Karpas-422 (cell line): ENCODE data around the gene TBC1D17. TPM values are rescaled to one million over a fixed set of nuclear protein-coding genes. Genes with fewer than 3 reads are reported as not detected.
A peak's percentile ranks its signal among the peaks of the same experiment; 100 is the strongest.
"Not testable (repeated sequence)": the region's sequence is repeated elsewhere in the genome, so short reads cannot be mapped to it uniquely, and the experiment has no call there.

Source experiments
- DNase-seq: peaks from one replicate; pipeline ENCODE4 v3.0.0-alpha.2; 2015
- H2AFZ ChIP-seq: fragments of 200-600 bp; sonication (generic); 2 replicates; pipeline ENCODE4 v1.6.1; 2014; ENCODE audit warnings: antibody characterized with exemption, low read length, mixed read lengths
- H3K27ac ChIP-seq: fragments of 200-600 bp; sonication (generic); 2 replicates; pipeline ENCODE4 v1.5.1; 2014; ENCODE audit warnings: mild to moderate bottlenecking, low read length, moderate library complexity
- H3K27me3 ChIP-seq: fragments of 200-600 bp; sonication (generic); 2 replicates; pipeline ENCODE4 v1.6.1; 2014; ENCODE audit warnings: low read length, mixed read lengths
- H3K36me3 ChIP-seq: fragments of 200-600 bp; sonication (generic); 2 replicates; pipeline ENCODE4 v1.6.1; 2014; ENCODE audit warnings: low read length, mixed read lengths; ENCODE audit not compliant: insufficient read depth
- H3K4me1 ChIP-seq: fragments of 200-600 bp; sonication (generic); 2 replicates; pipeline ENCODE4 v1.6.1; 2014; ENCODE audit warnings: mild to moderate bottlenecking, low read length, mixed read lengths
- H3K4me2 ChIP-seq: fragments of 200-600 bp; sonication (generic); 2 replicates; pipeline ENCODE4 v1.6.1; 2014; ENCODE audit warnings: low read length, low read depth, mild to moderate bottlenecking; ENCODE audit not compliant: poor library complexity, severe bottlenecking
- H3K4me3 ChIP-seq: fragments of 200-600 bp; sonication (generic); 2 replicates; pipeline ENCODE4 v1.5.1; 2014; ENCODE audit warnings: mild to moderate bottlenecking, antibody characterized with exemption, low read length, mixed read lengths
- H3K79me2 ChIP-seq: fragments of 200-600 bp; sonication (generic); 2 replicates; pipeline ENCODE4 v1.6.1; 2014; ENCODE audit warnings: mild to moderate bottlenecking, low read length, mixed read lengths
- H3K9ac ChIP-seq: fragments of 200-600 bp; sonication (generic); 2 replicates; pipeline ENCODE4 v1.6.0; 2014; ENCODE audit warnings: low read length
- H3K9me2 ChIP-seq: fragments of 200-600 bp; sonication (generic), shearing (Covaris generic); replicated peaks from 2 replicates; pipeline ENCODE4 v1.6.0; 2014; ENCODE audit warnings: mild to moderate bottlenecking, low read length, moderate library complexity; ENCODE audit not compliant: insufficient read depth
- H3K9me3 ChIP-seq: fragments of 300-700, 200-600 bp; sonication (generic); 2 replicates; pipeline ENCODE4 v1.6.1; 2014; ENCODE audit warnings: low read length, mixed read lengths
- H4K20me1 ChIP-seq: fragments of 200-600 bp; sonication (generic); 2 replicates; pipeline ENCODE4 v1.6.1; 2014; ENCODE audit warnings: mild to moderate bottlenecking, antibody characterized with exemption, low read length, low read depth; ENCODE audit not compliant: insufficient read depth
- total RNA-seq: library from RNA; depleted of rRNA; stranded (reverse); fragments of >200 nt; shearing (Covaris generic); gene quantifications from 2 replicates; pipeline ENCODE4 v1.2.3, GENCODE V29; 2014; ENCODE audit warnings: low replicate concordance

The TBC1D17 gene
- total RNA-seq, 1 experiment from 2014 or later = 13.6 TPM

DNA sequence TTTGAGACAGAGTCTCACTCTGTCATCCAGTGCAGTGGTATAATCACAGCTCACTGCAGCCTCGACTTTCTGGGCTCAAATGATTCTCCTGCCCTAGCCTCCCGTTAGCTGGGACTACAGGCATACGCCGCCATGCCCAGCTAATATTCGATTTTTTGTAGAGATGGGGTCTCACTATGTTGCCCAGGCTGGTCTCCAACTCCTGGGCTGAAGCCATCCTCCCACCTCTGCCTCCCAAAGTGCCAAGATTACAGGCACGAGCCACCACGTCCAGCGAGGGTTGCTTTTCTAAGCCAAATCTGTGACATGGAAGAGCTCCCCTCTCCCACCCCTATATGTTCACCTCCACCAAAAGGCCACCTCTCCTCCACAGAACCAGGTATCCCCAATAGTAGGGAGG, 40.6 kb downstream of the TBC1D17 start:
- H3K4me2 ChIP-seq = no peak overlapping the region
- H3K4me3 ChIP-seq = no peak overlapping the region
- peaks cover 7% of the 10 kb centered on the region for H3K4me1 ChIP-seq
- peaks cover 45% of the 10 kb centered on the region; the same call in 1 of the 2 replicates for H4K20me1 ChIP-seq
- no peaks in the 10 kb centered on the region for H3K27me3 ChIP-seq
- H3K9ac ChIP-seq = no peak overlapping the region
- H3K9me2 ChIP-seq = no peaks in the 10 kb centered on the region
- no peak overlapping the region for H3K27ac ChIP-seq
- no peaks in the 10 kb centered on the region for H3K9me3 ChIP-seq
- H2AFZ ChIP-seq = no peak overlapping the region
- DNase-seq = no peak
- H3K79me2 ChIP-seq = peaks cover 54% of the 10 kb centered on the region
- H3K36me3 ChIP-seq = peaks cover 48% of the 10 kb centered on the region

DNA sequence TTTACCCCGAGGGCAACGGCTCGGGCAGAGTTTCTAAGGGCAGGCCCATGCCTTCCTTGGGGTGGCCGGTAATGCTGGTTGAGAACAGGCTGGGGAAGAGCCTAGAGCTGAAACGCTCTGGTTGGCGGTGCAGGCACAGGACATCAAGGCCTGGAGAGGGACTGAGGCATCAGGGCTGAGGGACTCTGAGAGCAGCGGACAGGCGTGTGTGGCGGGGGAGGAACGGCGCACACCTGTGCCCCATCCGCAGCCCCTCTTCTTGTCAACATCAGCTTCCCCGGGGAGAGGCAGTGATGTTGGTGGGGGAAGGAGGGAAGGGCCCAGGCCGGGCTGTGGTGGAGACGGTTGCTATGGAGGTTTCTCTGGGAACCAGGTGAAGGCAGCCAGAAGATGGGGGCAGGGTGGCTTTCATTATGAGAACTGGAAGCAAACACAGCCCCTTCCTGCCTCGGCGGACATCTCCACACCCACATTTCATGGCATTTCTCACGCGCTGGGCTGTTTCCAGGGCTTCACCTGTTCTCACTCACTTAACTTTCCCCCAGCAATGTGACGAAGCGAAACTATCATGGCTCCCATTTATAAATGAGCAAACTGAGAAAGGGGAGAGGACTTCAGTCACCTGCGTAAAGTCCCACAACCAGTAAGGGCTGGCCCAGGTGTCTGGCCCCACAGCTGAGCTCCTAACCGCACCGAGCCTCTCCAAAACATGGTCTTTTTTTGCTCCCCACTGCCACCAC, 43.3 kb downstream of the TBC1D17 start:
- Histone ChIP-seq H3K4me3 (no peak overlapping the region), H4K20me1 (peaks cover 23% of the 10 kb centered on the region; the same call in 1 of the 2 replicates), H3K27ac (no peak overlapping the region)

DNA sequence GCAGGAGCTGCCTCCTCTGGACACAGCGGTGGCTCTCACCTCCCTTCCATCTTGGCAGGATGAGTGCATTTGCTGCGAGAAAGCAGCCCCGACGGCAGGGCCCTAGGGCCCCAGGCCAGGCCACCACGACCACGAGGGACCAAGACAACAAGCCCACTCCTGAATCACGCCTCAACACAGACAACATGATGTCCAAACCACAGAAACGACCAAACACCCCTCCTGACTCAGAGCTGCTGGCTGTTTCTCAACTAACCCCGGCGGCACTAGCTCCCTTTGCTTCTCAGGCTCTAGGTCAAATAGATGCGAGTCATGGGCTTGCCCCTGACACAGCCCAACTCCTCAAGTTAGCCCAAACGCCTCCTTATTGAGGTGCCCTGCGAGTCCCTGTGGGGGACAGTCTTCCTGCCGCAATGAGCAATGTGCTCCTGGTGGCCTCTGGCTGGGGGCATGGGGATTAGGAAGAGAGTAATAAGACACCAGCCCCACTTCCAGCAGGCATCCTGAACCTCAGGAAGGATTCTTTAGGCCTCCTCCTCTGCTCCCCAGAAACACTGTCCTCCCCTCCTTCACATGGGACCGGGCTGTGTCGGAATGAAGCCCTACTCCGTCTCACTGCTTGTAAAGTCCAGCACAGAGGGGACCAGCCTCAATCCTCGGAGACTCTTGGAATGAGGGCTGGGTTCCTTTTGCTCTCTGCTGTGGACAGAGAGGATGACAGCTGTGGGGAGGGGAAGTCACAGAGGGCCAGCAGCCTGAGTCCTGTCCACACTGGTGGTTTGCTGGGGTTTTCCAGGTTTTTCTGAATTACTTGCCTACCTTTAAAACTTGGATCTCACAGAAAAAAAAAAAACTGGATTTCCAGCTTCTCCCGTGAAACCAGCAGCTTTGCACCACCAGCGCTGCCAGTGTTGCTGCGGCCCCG, 44.6 kb downstream of the TBC1D17 start:
- Histone ChIP-seq H2AFZ (no peak overlapping the region), H3K4me1 (peaks cover 41% of the 10 kb centered on the region), H3K9me2 (no peaks in the 10 kb centered on the region), H3K36me3 (peaks cover 30% of the 10 kb centered on the region), H3K9ac (peak overlapping the region; percentile 68; the same call in 1 of the 2 replicates), H3K79me2 (peaks cover 83% of the 10 kb centered on the region), H3K27ac (peak overlapping the region; percentile 91), H3K9me3 (no peaks in the 10 kb centered on the region), H3K27me3 (no peaks in the 10 kb centered on the region), H3K4me3 (no peak overlapping the region), H3K4me2 (no peak overlapping the region), H4K20me1 (peaks cover 18% of the 10 kb centered on the region; the same call in 1 of the 2 replicates)
- DNase-seq = no peak

More for the DNA sequence above, 43.3 kb downstream of the TBC1D17 start:
- Histone ChIP-seq H2AFZ (no peak overlapping the region), H3K36me3 (peaks cover 30% of the 10 kb centered on the region), H3K9me2 (no peaks in the 10 kb centered on the region), H3K4me1 (peaks cover 33% of the 10 kb centered on the region), H3K27me3 (no peaks in the 10 kb centered on the region), H3K9me3 (no peaks in the 10 kb centered on the region), H3K4me2 (no peak overlapping the region), H3K9ac (no peak overlapping the region), H3K79me2 (peaks cover 75% of the 10 kb centered on the region)
- DNase-seq = no peak

DNA sequence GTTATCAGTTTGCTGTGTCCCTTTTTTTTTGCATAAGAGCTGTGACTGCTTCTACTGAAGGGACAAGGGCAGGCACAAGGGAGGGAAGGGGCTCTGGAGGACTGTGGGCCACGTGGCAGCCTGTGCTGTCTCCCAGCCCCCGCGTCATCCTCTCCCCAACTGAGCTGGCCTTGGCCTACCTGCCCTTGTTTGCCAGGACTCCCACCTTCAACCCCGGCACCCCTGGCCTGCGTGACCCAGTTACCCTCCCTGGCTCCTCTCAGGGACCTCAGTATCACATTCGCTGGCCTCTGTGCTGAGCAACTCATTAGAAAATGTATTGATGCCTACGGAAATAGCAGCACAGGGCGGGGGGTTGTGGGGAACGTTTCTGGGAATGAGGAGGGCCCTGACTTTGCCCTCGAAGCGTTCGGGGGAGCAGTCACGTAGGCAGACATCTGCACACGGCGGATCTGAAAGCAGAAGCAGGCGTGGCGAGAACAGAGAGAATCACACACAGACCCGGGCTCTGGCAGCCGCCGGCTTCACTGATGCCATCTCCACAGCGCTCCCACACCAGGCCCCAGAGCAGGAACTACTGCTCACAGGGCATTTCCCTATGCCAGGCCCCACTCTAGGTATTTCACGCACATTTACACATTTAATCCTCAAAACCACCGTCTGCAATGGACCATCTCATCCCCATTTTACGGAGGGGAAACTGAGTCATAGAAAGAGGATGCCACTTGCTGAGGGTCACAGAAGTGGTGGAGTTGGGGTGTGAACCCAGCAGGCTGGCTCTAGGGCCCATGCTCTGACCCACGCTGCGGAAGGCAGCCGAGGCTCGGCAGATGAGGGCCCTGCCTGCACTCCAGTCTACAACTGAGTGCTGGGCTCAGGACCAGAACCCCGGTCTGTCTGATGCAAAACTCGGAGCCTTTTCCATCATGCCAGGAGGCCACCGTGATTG, 45.8 kb downstream of the TBC1D17 start:
- Histone ChIP-seq H4K20me1 (0 out of 2 replicates have a peak, but pooled peaks cover 11% of the 10 kb centered on the region), H3K9me3 (no peaks in the 10 kb centered on the region), H3K9ac (peak overlapping the region; percentile 68), H3K27ac (peak overlapping the region; percentile 91), H3K79me2 (peaks cover 88% of the 10 kb centered on the region), H3K4me3 (peak overlapping the region; percentile 52), H3K27me3 (no peaks in the 10 kb centered on the region), H3K4me1 (peaks cover 53% of the 10 kb centered on the region), H3K36me3 (peaks cover 33% of the 10 kb centered on the region), H3K9me2 (no peaks in the 10 kb centered on the region), H3K4me2 (peak overlapping the region; percentile 66), H2AFZ (no peak overlapping the region)
- DNase-seq = no peak

DNA sequence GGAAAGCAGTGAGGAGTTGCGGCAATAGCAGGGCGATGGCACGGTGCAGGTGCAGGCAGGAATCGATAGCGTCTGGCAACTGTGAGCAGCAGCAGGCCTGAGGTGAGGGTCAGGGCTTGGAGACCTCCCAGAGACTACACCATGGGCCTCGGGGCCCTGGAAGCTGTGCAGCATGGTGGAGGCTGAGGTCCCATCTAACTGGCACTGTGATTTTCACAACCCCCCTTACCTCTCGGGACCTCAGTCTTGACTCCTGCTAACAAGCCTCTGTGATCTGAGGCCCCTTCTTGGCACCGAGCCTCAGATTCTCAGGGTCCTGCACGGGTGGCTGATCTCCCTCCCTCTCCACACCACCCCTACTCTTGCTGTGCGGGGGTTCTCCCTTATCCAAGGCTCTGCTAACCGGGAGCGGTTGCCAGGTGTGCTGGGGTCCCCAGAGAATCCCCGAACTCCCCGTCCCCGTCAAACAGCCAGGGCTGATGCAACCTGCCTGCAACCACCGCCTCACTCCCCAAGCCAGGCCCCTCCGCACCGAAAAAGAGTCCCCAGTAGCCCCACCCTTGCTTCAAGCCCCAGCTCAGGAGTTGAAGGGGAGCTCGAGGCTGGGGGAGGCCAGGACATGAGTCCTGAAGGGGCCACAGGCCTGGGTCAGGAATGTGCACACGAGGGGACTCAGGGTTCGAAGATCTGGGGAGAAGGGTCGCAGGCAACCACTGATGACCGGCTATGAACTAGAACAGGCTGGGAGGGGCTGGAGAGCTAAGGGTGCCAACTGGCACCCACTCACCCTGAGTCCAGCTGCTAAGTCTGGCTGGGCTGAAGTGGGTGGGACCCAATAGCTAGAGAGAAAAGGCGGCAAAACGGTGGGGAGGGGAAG, 46.7 kb downstream of the TBC1D17 start:
- peak; percentile 88 for DNase-seq
- Histone ChIP-seq H3K9ac (peak overlapping the region; percentile 68), H3K36me3 (peaks cover 30% of the 10 kb centered on the region), H3K27me3 (no peaks in the 10 kb centered on the region), H3K9me3 (no peaks in the 10 kb centered on the region), H3K27ac (peak overlapping the region; percentile 91), H3K4me3 (peak overlapping the region; percentile 52), H3K79me2 (peaks cover 92% of the 10 kb centered on the region), H2AFZ (no peak overlapping the region), H3K4me1 (peaks cover 56% of the 10 kb centered on the region), H3K4me2 (peak overlapping the region; percentile 66), H3K9me2 (no peaks in the 10 kb centered on the region), H4K20me1 (0 out of 2 replicates have a peak, but pooled peaks cover 7% of the 10 kb centered on the region)

DNA sequence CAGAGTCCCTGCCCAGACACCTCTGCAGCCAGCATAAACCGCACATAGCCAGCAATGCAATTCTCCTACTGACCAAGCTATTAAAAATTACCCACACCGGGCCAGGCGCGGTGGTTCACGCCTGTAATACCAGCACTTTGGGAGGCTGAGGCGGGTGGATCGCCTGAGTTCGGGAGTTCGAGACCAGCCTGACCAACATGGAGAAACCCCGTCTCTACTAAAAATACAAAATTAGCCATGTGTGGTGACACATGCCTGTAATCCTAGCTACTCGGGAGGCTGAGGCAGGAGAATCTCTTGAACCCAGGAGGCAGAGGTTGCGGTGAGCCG, 47.3 kb downstream of the TBC1D17 start:
- not testable (repeated sequence) for H2AFZ ChIP-seq, H4K20me1 ChIP-seq, H3K9me2 ChIP-seq, DNase-seq, H3K27me3 ChIP-seq, H3K9me3 ChIP-seq
- peak overlapping the region; percentile 66 for H3K4me2 ChIP-seq
- H3K4me3 ChIP-seq = peak overlapping the region; percentile 52; the same call in 1 of the 2 replicates
- peaks cover 93% of the 10 kb centered on the region for H3K79me2 ChIP-seq
- peaks cover 60% of the 10 kb centered on the region for H3K4me1 ChIP-seq
- H3K36me3 ChIP-seq = peaks cover 32% of the 10 kb centered on the region
- peak overlapping the region; percentile 68 for H3K9ac ChIP-seq
- peak overlapping the region; percentile 91 for H3K27ac ChIP-seq

DNA sequence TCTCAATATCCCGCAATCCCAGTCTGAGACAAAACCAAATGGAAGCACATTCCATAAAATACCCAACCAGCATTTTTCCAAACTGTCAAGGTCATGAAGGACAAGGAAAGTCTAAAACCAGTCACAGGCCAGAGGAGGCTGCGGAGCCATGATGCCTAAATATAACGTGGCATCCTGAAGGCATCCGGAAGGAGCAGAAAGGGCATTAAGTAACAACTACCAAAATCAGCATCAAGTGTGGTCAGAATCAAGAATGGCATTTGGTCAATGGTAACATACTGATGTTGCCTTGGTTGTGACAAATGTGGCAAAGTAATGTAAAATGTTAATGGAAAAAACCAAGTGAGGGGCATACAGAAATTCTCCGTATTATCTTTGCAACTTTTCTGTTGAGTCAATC, 48.0 kb downstream of the TBC1D17 start:
- no peaks in the 10 kb centered on the region for H3K27me3 ChIP-seq
- peak overlapping the region; percentile 91; the same call in 1 of the 2 replicates for H3K27ac ChIP-seq
- peaks cover 8% of the 10 kb centered on the region for H4K20me1 ChIP-seq
- H3K79me2 ChIP-seq = peaks cover 94% of the 10 kb centered on the region
- H3K36me3 ChIP-seq = peaks cover 35% of the 10 kb centered on the region
- H3K9me2 ChIP-seq = no peaks in the 10 kb centered on the region
- H3K9ac ChIP-seq = peak overlapping the region; percentile 68; the same call in 1 of the 2 replicates
- H3K4me3 ChIP-seq = 0 out of 2 replicates have a peak overlapping the region, but pooled peaks have one; percentile 7
- H3K4me1 ChIP-seq = peaks cover 66% of the 10 kb centered on the region
- H3K9me3 ChIP-seq = no peaks in the 10 kb centered on the region
- H2AFZ ChIP-seq = no peak overlapping the region
- no peak for DNase-seq
- peak overlapping the region; percentile 66 for H3K4me2 ChIP-seq
